ENCODE results near the gene NT5DC3.
"Not testable (repeated sequence)": the region's sequence is repeated elsewhere in the genome, so short reads cannot be mapped to it uniquely, and the experiment has no call there.

The NT5DC3 gene

GRCh38 chr12:103811791-103812190 lies 29.2 kb downstream of the NT5DC3 start:
- DNase-seq (ENCODE audit: low spot score), result no peak
- TF ChIP-seq CTCF (IDR thresholded peaks at IDR 0.05), result no peak
- H3K27ac ChIP-seq, result no peak overlapping the region
- H3K4me3 ChIP-seq, result no peak overlapping the region

GRCh38 chr12:103810111-103810510 lies 30.9 kb downstream of the NT5DC3 start:
- no peak for DNase-seq (ENCODE audit: low spot score)
- no peak for TF ChIP-seq CTCF (IDR thresholded peaks at IDR 0.05)
- no peak overlapping the region for H3K4me3 ChIP-seq
- H3K27ac ChIP-seq, result no peak overlapping the region

- DNase-seq (ENCODE audit: low spot score); H3K4me3 ChIP-seq: not testable (repeated sequence)
- H3K27ac ChIP-seq, result peak overlapping the region in 1 of 2 donors; percentile 1
Measured at GRCh38 chr12:103809639-103810038, 31.4 kb downstream of the NT5DC3 start.

GRCh38 chr12:103809154-103809553 lies 31.9 kb downstream of the NT5DC3 start:
- no peak overlapping the region for H3K4me3 ChIP-seq
- no peak for TF ChIP-seq CTCF (IDR thresholded peaks at IDR 0.05)
- peak overlapping the region in 1 of 2 donors; percentile 1 for H3K27ac ChIP-seq
- no peak for DNase-seq (ENCODE audit: low spot score)

GRCh38 chr12:103808239-103808880 lies 32.7 kb downstream of the NT5DC3 start:
- no peak for TF ChIP-seq CTCF (IDR thresholded peaks at IDR 0.05)
- DNase-seq (ENCODE audit: low spot score), result no peak
- Histone ChIP-seq H3K27ac (peak overlapping the region in 1 of 2 donors; percentile 57), H3K4me3 (no peak overlapping the region)

GRCh38 chr12:103807561-103808238 lies 33.3 kb downstream of the NT5DC3 start:
- no peak for DNase-seq (ENCODE audit: low spot score)
- no peak for TF ChIP-seq CTCF (IDR thresholded peaks at IDR 0.05)
- Histone ChIP-seq H3K4me3 (no peak overlapping the region), H3K27ac (peak overlapping the region; percentile 4 to 57)

GRCh38 chr12:103806803-103807202 lies 34.2 kb downstream of the NT5DC3 start:
- DNase-seq (ENCODE audit: low spot score), result no peak

More at GRCh38 chr12:103806803-103807202, 34.2 kb downstream of the NT5DC3 start:
- Histone ChIP-seq H3K27ac (peak overlapping the region in 1 of 2 donors; percentile 82), H3K4me3 (no peak overlapping the region)
- TF ChIP-seq CTCF (IDR thresholded peaks at IDR 0.05), result no peak
